ENCODE data around the gene NDUFB5.

NDUFB5 gene

DNA sequence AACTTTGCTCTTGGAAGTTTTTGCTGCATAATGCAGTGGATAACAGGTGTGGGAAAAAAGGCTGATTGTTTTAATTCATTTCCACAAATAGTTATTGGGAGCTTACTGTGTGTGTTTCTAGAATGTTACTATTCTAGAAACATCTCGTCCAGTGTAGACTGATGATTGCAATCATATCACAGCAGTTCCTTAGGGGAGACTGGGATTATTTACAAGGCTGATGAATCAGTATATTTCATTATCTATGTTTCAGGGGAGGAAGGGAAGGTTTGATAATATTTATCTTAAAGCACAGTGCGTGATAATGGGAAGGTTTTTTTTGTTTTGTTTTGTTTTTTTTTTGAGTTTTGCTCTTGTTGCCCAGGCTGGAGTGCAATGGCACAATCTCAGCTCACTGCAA is 50.6 kb downstream of the NDUFB5 start:
- Histone ChIP-seq H3K79me2 (ENCODE audit: low read length) (peaks cover 70% of the 10 kb centered on the region), H2AFZ (ENCODE audit: low read depth, low read length) (no peak overlapping the region), H3K4me1 (ENCODE audit: low read length) (peaks cover 24% of the 10 kb centered on the region), H3K9me3 (ENCODE audit: insufficient read depth, low read length) (no peaks in the 10 kb centered on the region), H4K20me1 (ENCODE audit: insufficient read depth, low read length) (peaks cover 38% of the 10 kb centered on the region), H3K4me3 (ENCODE audit: low read length) (no peak overlapping the region), H3K4me2 (ENCODE audit: low read length) (peak overlapping the region; percentile 75; the same call in 1 of the 2 replicates), H3K27me3 (ENCODE audit: low read depth, low read length) (no peaks in the 10 kb centered on the region), H3K36me3 (replicated peaks; ENCODE audit: low read depth, low read length) (peaks cover 9% of the 10 kb centered on the region), H3K9ac (ENCODE audit: low read length) (no peak overlapping the region), H3K27ac (ENCODE audit: low read length) (no peak overlapping the region)
- TF ChIP-seq CTCF (IDR thresholded peaks at IDR 0.05; ENCODE audit: low read depth, low read length) (no peak), EZH2phosphoT487 (IDR thresholded peaks at IDR 0.05; ENCODE audit: low read depth) (no peak)

DNA sequence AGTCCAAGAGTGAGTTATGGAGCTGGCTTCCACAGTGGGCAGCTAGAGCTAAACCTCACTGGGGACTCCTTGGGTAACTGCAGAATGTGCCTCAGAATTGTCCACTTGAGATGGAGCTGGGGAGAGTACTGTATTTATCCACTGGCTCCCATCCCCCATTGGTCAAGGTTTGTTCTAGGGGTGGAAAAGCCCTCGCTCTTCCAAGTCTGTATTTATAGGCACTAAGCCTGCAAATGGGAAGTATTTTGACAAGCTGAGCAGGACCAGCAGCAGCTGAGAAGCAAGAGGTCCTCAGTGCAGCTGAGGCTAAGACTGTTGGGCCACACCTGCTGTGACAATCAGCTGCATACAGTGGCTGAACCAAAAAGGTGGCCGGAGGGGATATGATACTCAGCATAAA is 54.0 kb downstream of the NDUFB5 start:
- Histone ChIP-seq H3K9ac (ENCODE audit: low read length) (no peak overlapping the region), H4K20me1 (ENCODE audit: insufficient read depth, low read length) (peaks cover 72% of the 10 kb centered on the region), H3K4me3 (ENCODE audit: low read length) (no peak overlapping the region), H3K36me3 (replicated peaks; ENCODE audit: low read depth, low read length) (peaks cover 9% of the 10 kb centered on the region), H2AFZ (ENCODE audit: low read depth, low read length) (no peak overlapping the region), H3K4me1 (ENCODE audit: low read length) (peaks cover 10% of the 10 kb centered on the region), H3K4me2 (ENCODE audit: low read length) (no peak overlapping the region), H3K27ac (ENCODE audit: low read length) (no peak overlapping the region), H3K79me2 (ENCODE audit: low read length) (peaks cover 99% of the 10 kb centered on the region), H3K9me3 (ENCODE audit: insufficient read depth, low read length) (no peaks in the 10 kb centered on the region), H3K27me3 (ENCODE audit: low read depth, low read length) (no peaks in the 10 kb centered on the region)
- TF ChIP-seq EZH2phosphoT487 (IDR thresholded peaks at IDR 0.05; ENCODE audit: low read depth) = no peak
- no peak for TF ChIP-seq CTCF (IDR thresholded peaks at IDR 0.05; ENCODE audit: low read depth, low read length)

DNA sequence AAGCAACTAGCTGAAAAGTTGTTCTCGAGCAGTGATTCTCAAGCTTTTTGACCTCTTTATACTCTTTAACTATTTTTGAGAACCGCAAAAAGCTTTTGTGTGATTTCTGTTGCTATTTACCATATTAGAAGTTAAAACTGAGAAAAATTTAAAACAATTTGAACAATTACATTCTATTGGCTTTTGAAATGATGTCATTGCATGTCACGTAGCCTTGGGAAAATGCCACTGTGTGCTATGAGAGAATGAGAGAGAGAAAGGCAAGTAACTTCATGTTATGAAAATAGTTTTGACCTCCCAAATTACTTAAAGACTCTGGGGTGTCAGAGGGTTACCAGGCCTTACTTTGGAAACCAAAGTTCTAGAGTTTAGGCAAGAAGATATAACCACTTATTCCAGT is 56.3 kb downstream of the NDUFB5 start:
- Histone ChIP-seq H3K27ac (ENCODE audit: low read length) (no peak overlapping the region), H3K79me2 (ENCODE audit: low read length) (peaks cover 98% of the 10 kb centered on the region), H3K9ac (ENCODE audit: low read length) (no peak overlapping the region), H2AFZ (ENCODE audit: low read depth, low read length) (no peak overlapping the region), H3K4me1 (ENCODE audit: low read length) (no peaks in the 10 kb centered on the region), H3K4me2 (ENCODE audit: low read length) (no peak overlapping the region), H3K36me3 (replicated peaks; ENCODE audit: low read depth, low read length) (peaks cover 6% of the 10 kb centered on the region), H4K20me1 (ENCODE audit: insufficient read depth, low read length) (peaks cover 78% of the 10 kb centered on the region), H3K9me3 (ENCODE audit: insufficient read depth, low read length) (no peaks in the 10 kb centered on the region), H3K4me3 (ENCODE audit: low read length) (no peak overlapping the region), H3K27me3 (ENCODE audit: low read depth, low read length) (no peaks in the 10 kb centered on the region)
- TF ChIP-seq EZH2phosphoT487 (IDR thresholded peaks at IDR 0.05; ENCODE audit: low read depth) (no peak), CTCF (IDR thresholded peaks at IDR 0.05; ENCODE audit: low read depth, low read length) (no peak)

DNA sequence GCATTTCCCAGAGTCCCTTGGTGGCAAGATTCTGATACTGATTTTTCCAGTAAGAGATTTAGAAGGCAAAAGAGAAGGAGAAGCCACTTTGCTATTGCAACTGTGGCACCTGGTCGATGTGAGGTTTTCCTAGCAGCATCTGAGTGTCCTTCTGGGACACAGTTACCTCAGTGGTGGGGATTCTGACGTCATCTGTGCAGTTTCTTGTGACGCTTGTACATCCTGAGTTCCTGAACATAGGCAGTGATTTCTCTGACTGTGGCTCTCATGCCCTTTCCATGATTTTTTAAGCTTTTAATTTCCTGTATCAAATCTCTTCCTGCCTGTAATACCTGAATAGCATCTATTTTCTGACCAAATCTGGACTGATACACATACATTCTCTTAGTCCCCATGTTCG is 57.2 kb downstream of the NDUFB5 start:
- peaks cover 82% of the 10 kb centered on the region for H4K20me1 ChIP-seq (ENCODE audit: insufficient read depth, low read length)

More for the DNA sequence above, 57.2 kb downstream of the NDUFB5 start:
- no peaks in the 10 kb centered on the region for H3K4me1 ChIP-seq (ENCODE audit: low read length)
- H2AFZ ChIP-seq (ENCODE audit: low read depth, low read length) = no peak overlapping the region
- peaks cover 3% of the 10 kb centered on the region for H3K36me3 ChIP-seq (replicated peaks; ENCODE audit: low read depth, low read length)
- H3K79me2 ChIP-seq (ENCODE audit: low read length) = peaks cover 98% of the 10 kb centered on the region
- H3K27ac ChIP-seq (ENCODE audit: low read length) = no peak overlapping the region
- H3K9ac ChIP-seq (ENCODE audit: low read length) = no peak overlapping the region
- H3K4me2 ChIP-seq (ENCODE audit: low read length) = no peak overlapping the region
- H3K4me3 ChIP-seq (ENCODE audit: low read length) = no peak overlapping the region
- TF ChIP-seq CTCF (IDR thresholded peaks at IDR 0.05; ENCODE audit: low read depth, low read length) = no peak
- no peak for TF ChIP-seq EZH2phosphoT487 (IDR thresholded peaks at IDR 0.05; ENCODE audit: low read depth)
- H3K9me3 ChIP-seq (ENCODE audit: insufficient read depth, low read length) = no peaks in the 10 kb centered on the region
- no peaks in the 10 kb centered on the region for H3K27me3 ChIP-seq (ENCODE audit: low read depth, low read length)
